GM18499 (cell line): ENCODE data around the gene NBEA.
"Not testable (repeated sequence)": the region's sequence is repeated elsewhere in the genome, so short reads cannot be mapped to it uniquely, and the experiment has no call there.

Source experiments
- ATAC-seq: cut with Tn5 transposase; IDR thresholded peaks from one replicate; pipeline ENCODE4 v1.9.1; 2021; ENCODE audit warnings: moderate number of reproducible peaks; ENCODE audit not compliant: insufficient read depth, unreplicated experiment

Gene NBEA

GRCh38 chr13:34941835-34942731, at the start of gene NBEA:
Gene NBEA, plus strand, starts transcription at chr13:34942270. Its CDS starts 551 bp downstream, at chr13:34942821.
- peak; percentile 38 for ATAC-seq

- no peak for ATAC-seq
These were observed 47.3 kb upstream of the NBEA start for GRCh38 chr13:34894756-34895155.

GRCh38 chr13:34897220-34897619, 44.9 kb upstream of the NBEA start:
- ATAC-seq = no peak

- no peak for ATAC-seq
These were observed 42.2 kb upstream of the NBEA start for GRCh38 chr13:34899888-34900287.

DNA sequence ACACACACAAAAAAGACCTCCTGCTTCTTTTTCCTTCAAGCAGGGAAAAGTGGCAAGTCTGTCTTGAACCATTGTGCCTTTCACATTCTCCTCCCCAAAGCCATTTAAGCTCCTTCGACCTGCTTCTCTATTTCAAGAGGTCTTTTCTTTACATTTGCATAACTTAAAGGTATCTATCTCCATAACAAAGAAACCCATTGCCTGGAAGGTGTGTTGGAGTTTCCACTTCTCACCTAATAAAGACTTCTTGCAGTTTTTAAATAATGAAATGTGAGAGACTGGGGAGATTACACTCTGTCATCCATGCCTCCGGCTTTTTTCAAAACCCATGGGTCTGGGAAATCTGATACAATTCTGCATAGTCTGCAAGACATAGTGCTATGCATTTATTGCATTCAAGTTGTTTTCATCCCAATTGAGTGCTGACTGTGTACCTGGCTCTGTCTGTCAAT, 41.8 kb upstream of the NBEA start:
- no peak for ATAC-seq

GRCh38 chr13:34901572-34901971, 40.5 kb upstream of the NBEA start:
- ATAC-seq = no peak

- no peak for ATAC-seq
These were observed 30.9 kb upstream of the NBEA start for GRCh38 chr13:34911159-34911558.

DNA sequence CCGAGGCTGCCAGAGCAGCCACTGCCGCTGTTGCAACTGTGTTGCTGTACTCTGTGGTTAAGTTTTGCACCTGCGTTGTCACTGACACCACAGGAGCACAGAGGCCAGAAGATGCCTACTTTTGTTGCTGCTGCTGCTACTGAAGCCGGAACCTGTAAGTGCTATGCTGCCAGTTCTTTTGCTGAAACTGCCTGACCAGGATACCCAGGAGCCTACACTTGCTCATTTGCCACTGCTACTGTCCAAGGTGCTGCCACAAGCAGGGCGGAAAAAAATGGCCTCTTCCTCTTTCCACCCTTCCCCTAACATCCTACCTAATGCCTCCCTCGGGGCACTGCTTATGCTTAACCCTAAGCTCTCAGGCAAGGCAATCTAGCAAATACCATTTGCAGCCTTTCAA, 29.0 kb upstream of the NBEA start:
- ATAC-seq = no peak

DNA sequence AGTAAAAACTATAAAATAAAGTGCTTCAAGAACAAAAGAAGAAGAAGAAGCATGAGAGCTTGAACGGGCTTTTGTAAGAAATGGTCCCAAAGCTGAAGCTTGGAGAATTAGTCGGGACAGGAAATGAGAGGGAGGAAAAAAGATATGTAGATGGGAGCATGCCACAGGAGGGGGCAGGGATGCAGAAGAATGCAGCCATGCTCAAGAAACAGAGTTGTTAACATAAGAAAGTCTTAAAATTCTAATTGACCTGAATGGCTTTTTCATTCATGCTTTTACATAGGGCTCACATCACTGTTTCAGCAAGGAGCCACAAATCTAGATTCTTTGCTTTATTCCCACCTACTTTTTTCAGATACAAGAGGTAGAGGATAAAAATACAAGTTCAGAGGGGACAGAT, 27.7 kb upstream of the NBEA start:
- ATAC-seq = no peak

- no peak for ATAC-seq
These were observed 15.6 kb upstream of the NBEA start for GRCh38 chr13:34926508-34926907.

DNA sequence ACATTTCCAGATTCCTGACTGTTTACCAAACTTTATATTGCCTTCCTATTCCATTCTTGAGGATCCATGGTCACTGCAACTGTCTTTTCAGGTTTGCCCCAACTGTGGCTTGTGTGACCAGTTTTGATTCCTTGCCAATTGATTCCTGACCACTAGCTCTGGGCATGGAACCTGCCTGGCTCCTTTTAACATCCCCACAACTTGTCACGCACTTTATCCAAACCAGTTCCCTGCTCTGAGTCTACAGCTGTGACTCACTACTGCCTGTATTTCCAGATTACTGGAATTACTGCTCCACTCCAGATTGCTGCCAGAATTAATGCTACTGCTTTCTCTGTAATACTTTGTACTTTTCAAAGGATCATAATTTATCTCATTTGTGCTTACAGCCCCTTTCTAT, 13.4 kb upstream of the NBEA start:
- ATAC-seq = not testable (repeated sequence)

GRCh38 chr13:34931572-34931971, 10.5 kb upstream of the NBEA start:
- no peak for ATAC-seq

- ATAC-seq = no peak
These were observed 8.7 kb upstream of the NBEA start for GRCh38 chr13:34933349-34933748.

GRCh38 chr13:34933786-34934185, 8.3 kb upstream of the NBEA start:
- no peak for ATAC-seq

DNA sequence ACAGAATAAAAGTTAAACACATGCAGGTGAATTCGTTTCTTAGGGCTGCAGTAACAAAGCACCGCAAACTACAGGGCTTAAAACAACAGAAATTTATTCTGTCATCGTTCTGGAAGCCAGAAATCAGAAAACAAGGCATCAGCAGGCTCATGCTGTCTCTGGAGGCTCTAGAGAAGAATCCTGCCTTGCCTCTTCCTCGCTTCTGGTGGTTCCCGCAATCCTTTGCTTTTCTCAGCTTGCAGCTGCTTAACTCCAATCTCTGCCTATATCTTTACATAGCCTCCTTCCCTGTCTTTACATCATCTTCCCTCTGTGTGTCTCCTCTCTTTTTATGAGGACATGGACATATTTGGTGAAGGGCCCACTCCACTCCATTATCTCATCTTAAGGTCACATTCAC, 6.2 kb upstream of the NBEA start:
- no peak for ATAC-seq

DNA sequence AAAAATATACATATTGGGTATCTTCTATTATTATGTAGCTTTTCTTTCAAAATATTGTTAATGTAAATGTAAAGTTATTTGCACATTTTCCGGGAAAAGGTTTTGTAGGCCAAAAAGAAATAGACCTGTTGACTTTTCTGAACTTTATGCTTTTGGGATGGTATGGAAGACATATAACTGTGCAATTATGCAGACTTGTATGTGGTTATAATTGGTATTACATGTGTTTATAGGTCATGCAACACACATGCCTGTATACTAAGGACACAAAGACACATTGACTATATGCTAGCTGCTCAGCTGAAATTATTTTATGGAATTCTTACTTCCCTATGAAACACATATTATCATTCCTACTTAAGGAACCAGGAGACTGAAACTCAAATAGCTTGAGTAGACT, 2.3 kb upstream of the NBEA start:
- no peak for ATAC-seq

- no peak for ATAC-seq
These were observed 635 bp upstream of the NBEA start for GRCh38 chr13:34941436-34941834.

DNA sequence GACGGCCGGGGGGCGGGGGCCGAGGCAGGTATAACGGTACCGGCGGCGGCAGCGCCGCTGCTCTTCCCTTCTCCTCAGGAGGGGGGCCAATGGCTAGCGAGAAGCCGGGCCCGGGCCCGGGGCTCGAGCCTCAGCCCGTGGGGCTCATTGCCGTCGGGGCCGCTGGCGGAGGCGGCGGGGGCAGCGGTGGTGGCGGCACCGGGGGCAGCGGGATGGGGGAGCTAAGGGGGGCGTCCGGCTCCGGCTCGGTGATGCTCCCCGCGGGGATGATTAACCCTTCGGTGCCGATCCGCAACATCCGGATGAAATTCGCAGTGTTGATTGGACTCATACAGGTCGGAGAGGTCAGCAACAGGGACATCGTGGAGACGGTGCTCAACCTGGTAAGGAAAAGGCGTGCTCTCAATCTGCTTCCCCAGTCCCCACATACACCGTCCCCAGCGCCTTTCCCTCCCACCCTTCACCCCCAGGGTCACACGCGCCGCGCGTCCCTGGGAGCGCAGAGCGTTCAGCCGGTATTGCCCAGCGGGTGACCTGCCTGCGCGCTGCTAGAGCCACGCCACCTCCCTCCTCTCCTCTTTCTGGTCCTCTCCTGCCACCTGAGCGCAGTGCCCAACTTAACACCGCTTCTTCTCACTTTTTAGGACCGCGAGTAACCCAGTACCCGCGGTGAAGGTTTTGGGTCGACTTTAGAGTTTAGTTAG, 814 bp downstream of the NBEA start:
- no peak for ATAC-seq

- ATAC-seq = peak; percentile 30
These were observed 1.6 kb downstream of the NBEA start for GRCh38 chr13:34943436-34944273.

- ATAC-seq = no peak
These were observed 2.2 kb downstream of the NBEA start for GRCh38 chr13:34944274-34944634.

- ATAC-seq = peak; percentile 37
These were observed 2.7 kb downstream of the NBEA start for GRCh38 chr13:34944751-34945150.
